Measurements from ENCODE around the gene PGM5. TPM values are rescaled to one million over a fixed set of nuclear protein-coding genes. Genes with fewer than 3 reads are reported as not detected.

The PGM5 gene
- polyA plus RNA-seq, 6 donors from 2014 or later: not detected

- ATAC-seq (ENCODE audit: low read depth in 2 of 2): no peak
- DNase-seq: no peak
- Mint-ChIP-seq H3K36me3 (no peaks in the 10 kb centered on the region), H3K27ac (no peak overlapping the region), H3K27me3 (peaks cover 12 to 34% (median 28%) of the 10 kb centered on the region in 3 donors), H3K9me3 (no peaks in the 10 kb centered on the region), H3K4me3 (no peak overlapping the region), H3K4me1 (no peaks in the 10 kb centered on the region)
These were observed 141.2 kb downstream of the PGM5 start for GRCh38 chr9:68497629-68498028.

GRCh38 chr9:68498816-68499215 is 142.4 kb downstream of the PGM5 start:
- Mint-ChIP-seq H3K9me3 (no peaks in the 10 kb centered on the region), H3K27ac (no peak overlapping the region), H3K4me3 (no peak overlapping the region), H3K36me3 (no peaks in the 10 kb centered on the region), H3K4me1 (no peaks in the 10 kb centered on the region), H3K27me3 (peaks cover 9 to 22% (median 16%) of the 10 kb centered on the region in 3 donors)
- ATAC-seq (ENCODE audit: low read depth in 2 of 2) (no peak), DNase-seq (no peak)

DNA sequence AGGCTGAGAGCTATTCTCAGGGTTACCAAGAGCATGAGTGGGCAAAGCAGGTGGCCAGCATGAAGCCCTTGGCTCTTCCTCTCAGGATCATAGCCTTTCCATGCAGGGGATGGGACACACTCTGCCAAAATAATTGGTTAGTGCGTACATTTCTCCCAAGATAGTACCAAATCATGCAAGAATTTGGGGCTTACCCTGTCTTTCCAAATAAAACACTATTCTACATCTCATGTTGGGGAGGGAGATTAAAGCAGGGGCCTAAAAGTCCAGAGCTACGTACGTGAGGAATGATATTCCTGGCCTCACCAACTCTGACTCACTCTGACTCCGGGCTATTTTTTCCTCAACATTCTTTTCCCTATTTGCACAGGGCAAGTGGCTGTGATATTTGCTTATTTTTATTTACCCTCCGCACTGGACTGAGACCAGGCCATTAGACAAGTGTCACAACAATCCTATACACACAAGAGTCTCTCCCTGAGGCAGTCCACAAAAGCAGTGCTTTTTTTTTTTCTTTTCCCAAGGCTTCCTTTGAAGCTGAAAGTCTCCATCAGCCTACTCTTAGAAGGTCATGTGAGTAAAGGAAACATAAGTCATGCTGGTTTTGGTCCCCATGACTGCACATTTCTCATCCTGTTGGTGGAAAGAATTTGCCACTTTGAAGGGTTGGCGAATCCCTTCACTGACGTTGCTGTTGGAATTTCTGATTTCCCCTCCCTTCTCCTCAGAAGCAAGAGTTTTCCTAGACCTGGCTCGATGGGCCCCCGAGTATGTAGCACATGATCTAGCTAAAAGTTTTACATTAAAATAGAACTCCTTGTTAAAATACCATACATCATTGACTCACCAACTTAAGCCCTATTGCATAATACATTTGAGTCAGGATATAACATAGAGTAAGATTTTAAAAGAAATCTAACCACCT is 144.3 kb downstream of the PGM5 start:
- no peak for ATAC-seq (ENCODE audit: low read depth in 2 of 2)
- Mint-ChIP-seq H3K9me3 (no peaks in the 10 kb centered on the region), H3K36me3 (no peaks in the 10 kb centered on the region), H3K27me3 (peaks cover 3 to 13% (median 8%) of the 10 kb centered on the region in 3 donors), H3K4me1 (no peaks in the 10 kb centered on the region), H3K4me3 (no peak overlapping the region), H3K27ac (no peak overlapping the region)
- no peak for DNase-seq

DNA sequence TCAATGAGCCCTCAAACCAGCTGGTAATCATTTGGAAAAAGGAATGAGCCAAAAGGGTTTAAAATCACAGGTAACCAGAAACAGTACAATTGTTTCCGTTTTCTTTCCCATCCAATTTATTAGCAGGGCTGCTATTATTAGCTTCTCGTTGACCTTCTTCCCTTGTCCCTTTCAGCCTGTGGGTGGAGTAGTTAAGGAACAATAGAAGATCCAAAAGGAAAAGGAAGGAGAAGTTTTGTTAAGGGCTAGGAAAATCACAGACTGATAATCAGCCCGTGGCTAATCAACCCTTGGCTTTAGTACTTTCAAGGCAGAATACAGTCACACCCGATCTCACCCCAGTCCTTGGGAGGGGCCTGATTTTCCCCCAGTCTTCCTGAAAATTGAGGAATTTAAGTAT is 145.9 kb downstream of the PGM5 start:
- peaks cover 3 to 13% (median 8%) of the 10 kb centered on the region in 3 donors for H3K27me3 Mint-ChIP-seq
- no peak overlapping the region for H3K4me3 Mint-ChIP-seq
- H3K4me1 Mint-ChIP-seq: peaks cover 9 to 13% (median 10%) of the 10 kb centered on the region in 3 donors
- H3K9me3 Mint-ChIP-seq: no peaks in the 10 kb centered on the region
- ATAC-seq (ENCODE audit: low read depth in 2 of 2) (no peak), DNase-seq (no peak)
- no peaks in the 10 kb centered on the region for H3K36me3 Mint-ChIP-seq
- no peak overlapping the region for H3K27ac Mint-ChIP-seq

DNA sequence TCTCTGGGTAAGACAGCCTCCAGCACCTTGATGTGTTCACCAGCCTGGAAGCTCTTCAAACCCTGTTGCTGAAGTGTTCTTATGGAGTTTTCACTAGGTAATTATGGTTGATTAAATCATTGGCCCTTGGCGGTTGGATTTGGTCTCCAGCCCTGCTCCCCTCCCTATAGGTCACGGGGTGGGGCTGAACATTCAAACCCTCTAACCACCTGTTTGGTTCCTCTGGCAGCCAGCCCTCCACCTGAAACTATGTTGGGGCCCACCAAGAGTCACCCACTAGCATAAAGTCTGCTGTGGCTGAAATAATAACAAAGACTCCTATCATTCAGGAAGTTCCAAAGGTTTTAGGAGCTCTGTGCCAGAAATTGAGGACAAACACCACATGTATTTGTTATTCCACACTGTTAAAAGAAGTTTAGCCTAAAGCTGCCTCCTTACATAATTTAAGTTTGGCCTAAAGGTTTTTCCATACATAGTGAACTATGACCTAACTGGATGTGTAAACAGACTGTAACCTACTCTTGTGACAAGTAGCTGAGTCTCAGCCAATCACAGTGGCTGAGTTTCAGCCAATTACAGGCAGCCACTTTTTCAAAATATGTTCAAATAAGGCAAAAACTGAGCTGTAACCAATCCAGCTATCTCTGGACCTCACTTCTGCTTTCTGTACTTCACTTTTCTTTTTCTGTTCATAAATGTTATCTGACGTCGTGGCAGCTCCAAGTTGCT is 149.4 kb downstream of the PGM5 start:
- Mint-ChIP-seq H3K9me3 (no peaks in the 10 kb centered on the region), H3K4me3 (no peak overlapping the region), H3K36me3 (no peaks in the 10 kb centered on the region), H3K4me1 (peaks cover 9 to 15% (median 13%) of the 10 kb centered on the region in 3 donors), H3K27ac (peak overlapping the region in 5 of 6 donors; percentile 34 to 67 (median 53)), H3K27me3 (peaks cover 0 to 6% (median 0%) of the 10 kb centered on the region in 3 donors)
- DNase-seq (peak; percentile 20), ATAC-seq (ENCODE audit: low read depth in 2 of 2) (peak; percentile 89 to 90)

GRCh38 chr9:68506551-68506950 is 150.1 kb downstream of the PGM5 start:
- Mint-ChIP-seq H3K27me3 (peaks cover 0 to 6% (median 0%) of the 10 kb centered on the region in 3 donors), H3K27ac (peak overlapping the region in 5 of 6 donors; percentile 34 to 67 (median 53)), H3K36me3 (no peaks in the 10 kb centered on the region), H3K4me3 (no peak overlapping the region), H3K9me3 (no peaks in the 10 kb centered on the region), H3K4me1 (peaks cover 9 to 15% (median 13%) of the 10 kb centered on the region in 3 donors)
- ATAC-seq (ENCODE audit: low read depth in 2 of 2): no peak
- DNase-seq: no peak

- DNase-seq (peak; percentile 14), ATAC-seq (ENCODE audit: low read depth in 2 of 2) (no peak)
- peaks cover 9 to 15% (median 13%) of the 10 kb centered on the region in 3 donors for H3K4me1 Mint-ChIP-seq
These were observed 150.9 kb downstream of the PGM5 start for GRCh38 chr9:68507130-68507805.

GRCh38 chr9:68507806-68508145 is 151.4 kb downstream of the PGM5 start:
- ATAC-seq (ENCODE audit: low read depth in 2 of 2) (no peak), DNase-seq (no peak)
- H3K27ac Mint-ChIP-seq: no peak overlapping the region
- peaks cover 0 to 6% (median 0%) of the 10 kb centered on the region in 3 donors for H3K27me3 Mint-ChIP-seq
- no peak overlapping the region for H3K4me3 Mint-ChIP-seq
- no peaks in the 10 kb centered on the region for H3K36me3 Mint-ChIP-seq
- H3K9me3 Mint-ChIP-seq: no peaks in the 10 kb centered on the region
- peaks cover 9 to 15% (median 13%) of the 10 kb centered on the region in 3 donors for H3K4me1 Mint-ChIP-seq

More at GRCh38 chr9:68507130-68507805, 150.9 kb downstream of the PGM5 start:
- Mint-ChIP-seq H3K9me3 (no peaks in the 10 kb centered on the region), H3K27ac (peak overlapping the region in 1 of 6 donors; percentile 72), H3K36me3 (no peaks in the 10 kb centered on the region), H3K27me3 (peaks cover 0 to 6% (median 0%) of the 10 kb centered on the region in 3 donors), H3K4me3 (no peak overlapping the region)

DNA sequence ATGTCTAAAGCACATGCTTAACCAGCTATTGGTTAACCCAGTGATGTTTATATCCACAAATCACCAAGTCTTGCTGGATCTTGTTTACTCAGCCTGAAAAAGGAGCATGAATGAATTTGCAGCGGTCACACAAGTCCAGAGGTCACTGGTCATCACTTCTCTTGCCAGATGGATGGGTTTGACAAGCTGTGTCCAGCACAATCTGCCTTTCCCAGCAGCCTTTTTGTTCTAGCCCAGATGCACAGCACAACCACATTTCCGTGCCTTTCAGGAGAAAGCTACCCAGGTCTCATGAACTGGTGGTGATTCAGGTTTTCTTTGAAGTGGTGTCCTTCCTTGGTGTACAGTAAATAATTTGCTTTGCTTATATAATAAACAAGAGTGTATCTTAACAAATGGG is 152.1 kb downstream of the PGM5 start:
- Mint-ChIP-seq H3K9me3 (no peaks in the 10 kb centered on the region), H3K36me3 (no peaks in the 10 kb centered on the region)

DNA sequence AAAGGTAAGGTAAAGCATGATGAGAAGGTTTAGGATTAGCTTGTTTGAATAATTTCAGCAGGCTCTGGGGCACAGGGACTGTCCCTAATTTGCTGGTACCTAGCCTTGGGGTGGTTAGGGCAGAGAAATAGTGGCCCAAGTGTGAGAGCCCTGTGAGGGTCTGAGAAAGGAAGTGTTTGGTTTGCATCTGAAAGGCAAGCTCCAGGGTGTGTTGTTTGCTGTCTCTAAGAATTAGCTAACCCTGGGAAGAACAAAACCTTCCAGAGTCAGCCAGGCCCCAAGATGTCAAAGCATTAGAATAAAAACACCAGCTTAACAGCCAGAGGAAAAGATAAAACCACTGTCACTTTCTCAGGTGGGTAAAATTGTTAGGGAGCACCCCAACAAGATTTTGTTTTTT is 153.3 kb downstream of the PGM5 start:
- H3K27me3 Mint-ChIP-seq: no peaks in the 10 kb centered on the region
- H3K4me3 Mint-ChIP-seq: no peak overlapping the region
- peaks cover 9 to 15% (median 13%) of the 10 kb centered on the region in 3 donors for H3K4me1 Mint-ChIP-seq
- no peaks in the 10 kb centered on the region for H3K9me3 Mint-ChIP-seq
- DNase-seq (no peak), ATAC-seq (ENCODE audit: low read depth in 2 of 2) (no peak)
- no peaks in the 10 kb centered on the region for H3K36me3 Mint-ChIP-seq
- no peak overlapping the region for H3K27ac Mint-ChIP-seq

More for the DNA sequence above, 152.1 kb downstream of the PGM5 start:
- H3K4me3 Mint-ChIP-seq: no peak overlapping the region
- DNase-seq (no peak), ATAC-seq (ENCODE audit: low read depth in 2 of 2) (no peak)
- H3K27ac Mint-ChIP-seq: no peak overlapping the region
- H3K4me1 Mint-ChIP-seq: peaks cover 9 to 15% (median 13%) of the 10 kb centered on the region in 3 donors
- peaks cover 0 to 6% (median 0%) of the 10 kb centered on the region in 3 donors for H3K27me3 Mint-ChIP-seq

DNA sequence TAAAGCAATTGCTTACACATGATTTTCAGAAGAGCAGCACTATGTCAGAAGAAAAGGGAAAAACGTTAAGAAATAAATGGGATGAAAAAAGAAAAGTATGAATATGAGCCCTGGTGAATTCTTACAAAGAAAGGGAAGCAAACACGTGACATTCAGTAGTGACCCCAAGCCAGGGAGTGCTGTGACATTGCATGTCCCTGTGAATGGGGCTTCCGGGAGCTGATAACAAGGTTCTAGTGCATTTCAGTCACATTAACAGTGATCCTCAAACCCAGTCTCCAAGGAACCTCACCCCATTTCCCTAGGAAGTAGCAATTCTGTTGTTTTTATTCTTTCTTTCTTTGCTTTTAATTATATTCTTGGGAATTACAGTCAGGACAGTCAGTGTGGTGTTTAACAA is 157.0 kb downstream of the PGM5 start:
- DNase-seq: no peak
- peaks cover 0 to 6% (median 0%) of the 10 kb centered on the region in 3 donors for H3K4me1 Mint-ChIP-seq
- H3K36me3 Mint-ChIP-seq: peaks cover 0 to 7% of the 10 kb centered on the region in 2 donors
- H3K27ac Mint-ChIP-seq: no peak overlapping the region
- H3K4me3 Mint-ChIP-seq: no peak overlapping the region
- no peak for ATAC-seq (ENCODE audit: low read depth in 2 of 2)
- H3K9me3 Mint-ChIP-seq: peaks cover 0 to 10% (median 9%) of the 10 kb centered on the region in 7 donors
- peaks cover 5 to 10% (median 6%) of the 10 kb centered on the region in 3 donors for H3K27me3 Mint-ChIP-seq

GRCh38 chr9:68513981-68514380 is 157.6 kb downstream of the PGM5 start:
- H3K27me3 Mint-ChIP-seq: peaks cover 5 to 14% (median 6%) of the 10 kb centered on the region in 3 donors
- ATAC-seq (ENCODE audit: low read depth in 2 of 2): no peak

More at GRCh38 chr9:68513981-68514380, 157.6 kb downstream of the PGM5 start:
- Mint-ChIP-seq H3K4me1 (peaks cover 0 to 6% (median 0%) of the 10 kb centered on the region in 3 donors), H3K4me3 (no peak overlapping the region), H3K36me3 (peaks cover 0 to 10% of the 10 kb centered on the region in 2 donors), H3K27ac (no peak overlapping the region), H3K9me3 (peaks cover 0 to 16% (median 15%) of the 10 kb centered on the region in 7 donors)
- no peak for DNase-seq
